ENCODE measurements around the gene METAP2. TPM values are rescaled to one million over a fixed set of nuclear protein-coding genes. Genes with fewer than 3 reads are reported as not detected.

METAP2 gene
- 10 to 100 TPM; 58.8 to 83.0 (median 62.4) TPM for total RNA-seq

- in situ Hi-C loops (cut with MboI; ENCODE audit: low sequenced_read_pairs in 4 of 4), result loop anchor here in 1 of 4 donors (5.0 kb wide), 1 partner anchor 87 kb away; no protein-coding TSS in a partner anchor
- peak within 1 kb of the TSS; percentile 81 to 100 (median 90) for H3K4me3 ChIP-seq
- peak; percentile 94 to 97 for ATAC-seq
- H3K27me3 ChIP-seq, result no peaks in the 10 kb centered on the region
- H3K9me3 ChIP-seq, result no peaks in the 10 kb centered on the region
- TF ChIP-seq POLR2A (IDR thresholded peaks at IDR 0.05), result peak; percentile 77 to 80
- no peak for TF ChIP-seq CTCF (IDR thresholded peaks at IDR 0.05 in 4 of 5, conservative IDR thresholded peaks at IDR 0.05 in 1 of 5)
- intact Hi-C loops (cut with DNase I; ENCODE audit: low total_unique reads), result loop anchor here (1.0 to 10.0 kb wide), 5 partner anchors 89 to 561 kb away; partner anchors contain the start of genes FGD6, LTA4H, NDUFA12 and NR2C1
- peak within 1 kb of the TSS; percentile 93 to 99 (median 96) for H3K27ac ChIP-seq
- H3K4me1 ChIP-seq, result peaks cover 14 to 34% of the 10 kb centered on the region in 2 donors
- peak; percentile 96 to 97 for DNase-seq
- peaks cover 0 to 32% of the 10 kb centered on the region in 2 donors for H3K36me3 ChIP-seq
These were observed at the start of gene METAP2 for GRCh38 chr12:95473884-95474659. METAP2 (plus strand) TSS chr12:95474152; CDS start chr12:95474180, 28 bp downstream.

GRCh38 chr12:95424271-95424994 lies 49.5 kb upstream of the METAP2 start:
- H3K9me3 ChIP-seq, result no peaks in the 10 kb centered on the region
- no peaks in the 10 kb centered on the region for H3K36me3 ChIP-seq
- in situ Hi-C loops (cut with MboI; ENCODE audit: low sequenced_read_pairs in 4 of 4), result no loop called here
- peak in 1 of 2 donors; percentile 41 for ATAC-seq
- no peak for TF ChIP-seq CTCF (IDR thresholded peaks at IDR 0.05 in 4 of 5, conservative IDR thresholded peaks at IDR 0.05 in 1 of 5)
- no peak for TF ChIP-seq POLR2A (IDR thresholded peaks at IDR 0.05)
- no peak overlapping the region for H3K27ac ChIP-seq
- H3K4me1 ChIP-seq, result no peaks in the 10 kb centered on the region
- no peak overlapping the region for H3K4me3 ChIP-seq
- DNase-seq, result no peak
- intact Hi-C loops (cut with DNase I; ENCODE audit: low total_unique reads), result no loop called here
- no peaks in the 10 kb centered on the region for H3K27me3 ChIP-seq

- H3K27ac ChIP-seq, result no peak overlapping the region
- no peaks in the 10 kb centered on the region for H3K27me3 ChIP-seq
- H3K4me3 ChIP-seq, result no peak overlapping the region
- TF ChIP-seq POLR2A (IDR thresholded peaks at IDR 0.05), result no peak
- no peak for TF ChIP-seq CTCF (IDR thresholded peaks at IDR 0.05 in 4 of 5, conservative IDR thresholded peaks at IDR 0.05 in 1 of 5)
- DNase-seq, result no peak
- no peak for ATAC-seq
- in situ Hi-C loops (cut with MboI; ENCODE audit: low sequenced_read_pairs in 4 of 4) (no loop called here), intact Hi-C loops (cut with DNase I; ENCODE audit: low total_unique reads) (no loop called here)
- H3K9me3 ChIP-seq, result no peaks in the 10 kb centered on the region
- H3K36me3 ChIP-seq, result no peaks in the 10 kb centered on the region
- H3K4me1 ChIP-seq, result no peaks in the 10 kb centered on the region
These were observed 44.8 kb upstream of the METAP2 start for GRCh38 chr12:95429172-95429510.

- Histone ChIP-seq H3K4me1 (no peaks in the 10 kb centered on the region), H3K27ac (no peak overlapping the region), H3K9me3 (no peaks in the 10 kb centered on the region), H3K36me3 (no peaks in the 10 kb centered on the region), H3K27me3 (no peaks in the 10 kb centered on the region), H3K4me3 (no peak overlapping the region)
- ATAC-seq (no peak), DNase-seq (no peak)
- in situ Hi-C loops (cut with MboI; ENCODE audit: low sequenced_read_pairs in 4 of 4), result no loop called here
- TF ChIP-seq CTCF (IDR thresholded peaks at IDR 0.05 in 4 of 5, conservative IDR thresholded peaks at IDR 0.05 in 1 of 5) (no peak), POLR2A (IDR thresholded peaks at IDR 0.05) (no peak)
- intact Hi-C loops (cut with DNase I; ENCODE audit: low total_unique reads), result no loop called here
These were observed 42.8 kb upstream of the METAP2 start for GRCh38 chr12:95431120-95431519.
